Activated CD4-positive, CD25-positive, alpha-beta regulatory T cell treated with anti-CD3 and anti-CD28 coated beads, Interleukin-2, amount 50 U/mL, for 16 hours (primary cell): Measurements from ENCODE around the gene NOP58.
"Not testable (repeated sequence)": the region's sequence is repeated elsewhere in the genome, so short reads cannot be mapped to it uniquely, and the experiment has no call there.

Experiments used
- DNase-seq: peaks from one replicate; pipeline ENCODE4 v3.0.0-alpha.2; 2020; ENCODE audit warnings: low read depth, low spot score

Gene NOP58

DNA sequence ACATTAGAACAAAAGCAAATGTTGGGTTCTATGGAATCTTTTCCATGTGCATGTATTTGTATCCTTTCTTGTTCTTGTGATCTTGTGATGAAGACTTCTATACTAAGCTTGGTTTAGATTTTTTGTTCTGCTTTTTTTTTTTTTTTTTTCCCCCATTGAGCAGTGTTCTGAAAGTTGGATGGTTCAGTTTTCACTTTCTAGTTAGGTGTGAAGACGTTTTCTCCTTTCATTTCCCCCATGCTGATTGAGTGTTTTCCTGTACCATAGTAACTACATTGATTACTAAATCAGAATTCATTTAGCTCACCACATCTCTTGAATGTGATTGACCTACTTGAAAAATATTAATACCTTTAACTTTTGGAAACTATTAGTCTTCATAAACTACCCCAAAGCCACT, 34.1 kb downstream of the NOP58 start:
- no peak for DNase-seq

DNA sequence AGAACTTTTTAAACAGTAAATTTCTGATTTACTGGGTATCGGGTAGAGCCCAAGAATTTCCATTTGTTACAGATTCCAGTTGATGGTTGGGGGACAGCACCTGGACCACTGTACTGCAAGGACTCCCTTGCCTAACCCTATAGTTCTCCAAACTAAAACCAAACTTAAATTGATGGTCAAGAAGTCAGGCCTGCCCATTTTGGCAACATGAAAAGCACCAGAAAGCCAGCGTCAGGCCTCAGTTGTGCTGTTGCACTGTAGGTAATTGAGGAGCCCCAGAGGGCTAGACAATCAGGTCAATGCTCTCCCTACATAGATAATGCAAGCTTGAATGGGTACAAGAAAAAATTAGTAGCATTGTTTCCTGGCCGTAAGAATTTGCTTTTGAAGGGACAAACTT, 40.5 kb downstream of the NOP58 start:
- DNase-seq, result no peak

DNA sequence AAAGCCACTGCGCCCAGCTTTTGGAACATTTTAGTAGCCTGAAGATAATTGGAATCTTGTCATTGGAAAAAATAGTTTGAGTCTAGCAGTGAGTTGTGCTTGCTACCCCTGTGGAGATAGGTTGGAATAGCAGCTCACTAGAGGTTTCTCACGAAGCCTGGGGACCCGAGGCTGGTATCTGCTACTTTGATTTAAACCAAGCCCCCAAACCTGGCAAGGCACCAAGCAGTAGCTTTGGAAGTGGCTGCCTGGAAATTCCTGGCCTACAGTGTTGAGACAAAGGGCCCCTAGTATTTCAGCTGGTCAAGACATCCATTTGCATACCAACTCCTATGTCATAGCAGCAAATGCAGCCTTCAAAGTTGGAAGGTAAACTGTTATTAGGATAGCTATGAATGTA, 42.1 kb downstream of the NOP58 start:
- no peak for DNase-seq

DNA sequence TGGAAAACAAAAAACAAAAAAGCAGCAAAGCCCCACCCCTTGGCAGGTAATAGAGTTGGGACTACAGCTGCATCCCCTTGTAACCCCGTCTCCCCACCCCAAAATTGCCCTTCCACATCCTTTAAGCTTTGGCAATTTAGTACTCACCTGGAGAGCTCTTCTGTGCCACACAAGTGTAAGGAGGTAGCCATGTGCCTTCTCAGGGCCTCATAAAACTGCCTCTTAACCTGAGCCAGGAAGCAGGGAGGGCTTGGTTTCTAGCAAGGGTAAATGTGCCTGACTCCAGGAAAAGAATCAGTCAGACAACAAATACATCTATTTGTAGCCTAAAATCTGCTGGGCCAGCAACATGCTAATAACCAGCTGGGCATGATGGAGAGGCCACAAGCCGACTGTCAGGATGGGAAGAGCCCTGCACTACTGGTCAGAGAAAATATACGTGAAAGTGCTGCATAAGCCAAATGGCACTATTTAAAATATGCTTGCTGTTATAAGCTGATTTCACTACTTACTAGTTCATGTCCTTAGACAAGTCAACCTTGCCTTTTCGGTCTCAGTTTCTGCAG, 46.3 kb downstream of the NOP58 start:
- DNase-seq, result no peak

DNA sequence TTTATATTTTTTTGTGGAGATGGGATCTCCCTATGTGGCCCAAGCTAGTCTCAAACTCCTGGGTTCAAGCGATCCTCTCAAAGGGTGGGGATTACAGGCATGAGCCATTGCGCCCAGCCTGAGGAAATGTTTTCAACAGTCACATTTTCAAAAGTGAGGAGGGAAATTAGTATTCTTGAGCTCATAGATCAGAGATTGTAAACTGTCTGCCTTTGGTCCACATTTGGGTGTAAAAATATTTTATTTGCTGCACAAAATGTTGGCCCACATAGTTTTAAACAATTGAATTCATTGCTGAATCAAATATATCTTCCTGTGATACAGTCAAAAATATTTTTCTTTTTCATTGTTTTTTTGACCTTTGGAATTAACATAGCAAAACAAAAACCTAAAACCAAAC, 48.6 kb downstream of the NOP58 start:
- no peak for DNase-seq

DNA sequence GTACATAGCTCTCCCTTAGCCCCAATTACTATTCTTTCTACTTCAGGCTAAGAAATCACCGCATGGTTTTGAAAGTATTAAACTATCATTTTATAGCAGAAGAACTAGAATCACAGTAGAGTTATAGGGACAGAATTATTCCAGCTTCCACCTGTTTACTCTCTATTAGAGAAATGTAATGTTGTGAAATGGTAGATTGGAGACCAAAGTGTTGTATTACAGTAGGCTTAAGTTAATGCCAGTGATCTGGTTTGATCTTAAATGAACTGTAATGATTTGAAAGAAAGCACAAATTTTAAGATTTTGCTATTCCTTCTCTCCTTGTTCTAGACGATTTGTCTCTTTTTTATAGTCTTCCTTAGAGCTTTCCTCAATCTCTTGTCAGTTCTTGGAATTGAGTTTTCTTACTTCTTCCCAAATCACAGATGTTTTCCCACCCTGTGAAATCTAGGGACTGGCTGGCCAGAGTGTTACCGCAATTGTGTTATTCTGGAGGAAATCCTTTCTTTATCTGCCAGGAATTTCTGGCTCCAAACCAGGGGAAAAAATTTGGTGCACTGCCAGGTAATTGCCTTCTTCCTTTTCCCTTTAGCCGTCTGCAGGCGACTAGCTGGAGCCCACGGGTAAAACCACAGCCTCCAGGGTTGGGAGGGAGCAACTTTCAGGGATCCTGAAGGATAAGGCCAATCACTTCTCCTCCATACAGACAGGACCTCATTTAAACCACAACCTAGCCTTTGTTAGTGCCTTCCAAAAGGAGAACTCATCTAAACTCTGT, 51.7 kb downstream of the NOP58 start:
- no peak for DNase-seq

DNA sequence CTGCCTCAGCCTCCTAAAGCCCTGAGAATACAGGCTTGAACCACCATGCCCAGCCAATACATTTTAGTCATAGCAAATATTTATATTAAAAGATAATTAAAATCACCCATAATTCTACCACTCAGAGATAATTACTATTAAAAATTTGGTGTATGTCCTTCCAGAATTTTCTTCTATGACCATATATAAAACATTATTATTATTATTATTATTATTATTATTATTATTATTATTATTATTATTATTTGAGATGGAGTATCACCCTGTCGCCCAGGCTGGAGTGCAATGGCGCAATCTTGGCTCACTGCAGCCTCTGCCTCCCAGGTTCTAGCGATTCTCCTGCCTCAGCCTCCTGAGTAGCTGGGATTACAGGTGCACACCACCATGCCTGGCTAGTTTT, 54.8 kb downstream of the NOP58 start:
- not testable (repeated sequence) for DNase-seq

DNA sequence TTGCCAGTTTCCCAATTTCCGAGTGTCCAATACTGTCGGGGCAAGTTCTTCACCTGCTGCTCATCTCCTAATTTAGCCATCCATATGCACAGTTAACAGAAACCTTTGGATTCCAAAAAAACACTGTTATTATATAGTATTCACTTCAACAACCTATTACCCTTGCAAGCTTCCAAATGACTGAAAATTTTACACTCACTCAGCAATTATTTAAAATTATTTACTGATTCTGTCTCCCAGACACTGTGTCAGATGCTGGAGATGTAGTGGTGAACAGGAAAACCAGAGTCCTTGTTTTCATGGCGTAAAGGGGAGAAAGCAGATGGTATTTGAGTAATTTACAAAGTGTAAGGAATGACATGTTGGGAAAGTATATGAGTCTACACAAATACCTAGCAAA, 56.9 kb downstream of the NOP58 start:
- DNase-seq, result no peak

DNA sequence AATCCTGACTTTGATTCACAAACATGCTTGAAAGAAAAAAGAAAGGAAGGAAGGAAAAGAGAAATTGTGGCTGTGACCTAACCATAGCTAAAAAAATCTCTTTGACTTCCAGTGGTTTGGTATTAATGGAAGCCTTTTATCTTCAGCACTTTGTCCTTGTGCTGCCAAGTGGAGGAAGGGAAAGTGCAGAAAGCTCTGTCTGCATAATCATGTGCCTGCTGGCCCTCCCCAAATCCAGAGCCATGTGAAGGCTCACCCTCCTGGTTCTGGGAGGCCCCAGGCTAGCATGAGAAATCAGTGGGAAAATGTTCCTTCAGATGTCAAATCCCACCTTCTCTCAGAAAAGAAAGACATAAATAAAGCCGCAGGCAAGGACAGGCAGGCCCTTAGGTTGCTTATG, 62.3 kb downstream of the NOP58 start:
- DNase-seq, result no peak

DNA sequence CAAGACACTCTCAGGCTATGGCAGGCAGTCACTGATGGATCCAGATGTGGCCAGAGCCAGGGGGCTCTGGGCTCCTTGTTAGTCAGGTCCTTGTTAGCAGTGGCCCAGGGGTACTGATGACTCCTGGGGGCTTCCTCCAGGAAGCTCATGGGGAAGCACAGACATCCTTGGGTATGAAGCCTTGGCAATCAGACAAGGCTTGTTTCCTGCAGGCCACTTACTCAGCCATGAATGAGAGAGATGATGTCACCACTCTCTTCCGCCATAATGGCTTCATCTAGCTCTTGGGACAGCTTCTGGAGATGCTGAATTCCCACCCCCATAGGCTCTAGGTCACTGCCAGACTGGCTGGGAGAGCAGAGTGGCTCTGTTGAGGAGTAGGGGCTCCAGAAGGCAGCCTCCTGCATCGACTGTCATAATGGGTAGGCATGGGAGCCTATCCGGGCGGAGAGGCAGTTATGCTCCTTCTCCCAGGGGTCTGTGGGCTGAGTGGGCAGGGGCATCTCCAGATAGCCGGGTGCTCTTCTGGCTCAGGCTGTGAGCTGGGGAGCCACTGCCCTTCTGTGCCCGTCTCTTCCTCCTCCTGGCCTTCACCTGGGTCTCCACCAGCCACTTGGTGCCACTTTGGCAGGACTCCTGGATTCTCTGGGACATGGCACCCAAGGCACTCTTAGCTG, 70.4 kb downstream of the NOP58 start:
- DNase-seq, result no peak

DNA sequence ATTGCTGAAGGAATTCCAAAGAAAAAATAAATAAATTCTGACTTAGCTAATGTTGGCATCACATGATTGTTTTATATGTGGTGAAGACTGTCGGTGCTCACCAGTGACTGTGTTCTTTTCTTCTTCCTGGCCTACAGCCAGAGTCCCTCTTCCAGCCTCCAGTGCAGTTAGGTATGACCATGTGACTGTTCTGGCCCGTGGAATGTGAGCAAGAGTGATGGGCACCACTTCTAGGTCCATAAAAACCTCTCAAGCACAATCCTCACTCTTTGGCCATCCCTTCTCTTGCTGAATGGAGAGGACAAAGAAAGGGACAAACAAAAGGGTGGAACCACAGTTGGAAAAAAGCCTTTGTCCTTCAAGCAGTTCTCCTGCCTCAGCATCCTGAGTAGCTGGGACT, 71.6 kb downstream of the NOP58 start:
- no peak for DNase-seq

DNA sequence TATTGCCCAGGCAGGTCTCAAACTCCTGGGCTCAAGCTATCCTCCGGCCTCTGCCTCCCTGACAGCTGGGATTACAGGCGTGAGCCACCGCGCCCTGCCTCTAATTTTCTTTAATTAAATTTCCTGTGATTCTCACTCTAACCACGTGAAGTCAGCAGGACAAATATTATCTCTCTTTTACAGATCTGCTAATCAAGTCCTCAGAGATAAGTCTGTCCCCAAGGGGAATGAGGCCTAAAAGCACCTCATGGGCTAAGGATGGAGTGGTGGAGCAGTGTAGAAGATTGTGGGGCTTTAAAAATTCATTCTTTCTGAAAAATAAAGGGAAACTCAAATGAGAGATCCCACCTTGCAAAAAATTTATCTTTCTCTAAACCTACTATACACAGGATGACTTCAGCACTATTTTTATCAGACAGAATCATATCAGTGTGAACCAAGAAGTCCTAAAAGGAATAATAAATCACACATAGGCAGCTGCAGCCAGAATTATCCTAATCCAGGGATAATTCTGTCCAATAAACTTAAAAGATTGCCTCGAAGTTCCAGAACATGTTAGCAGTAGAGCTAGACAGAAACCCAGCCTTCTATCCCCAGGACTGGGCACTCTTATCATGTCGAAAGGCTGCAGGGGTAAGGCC, 72.3 kb downstream of the NOP58 start:
- no peak for DNase-seq

DNA sequence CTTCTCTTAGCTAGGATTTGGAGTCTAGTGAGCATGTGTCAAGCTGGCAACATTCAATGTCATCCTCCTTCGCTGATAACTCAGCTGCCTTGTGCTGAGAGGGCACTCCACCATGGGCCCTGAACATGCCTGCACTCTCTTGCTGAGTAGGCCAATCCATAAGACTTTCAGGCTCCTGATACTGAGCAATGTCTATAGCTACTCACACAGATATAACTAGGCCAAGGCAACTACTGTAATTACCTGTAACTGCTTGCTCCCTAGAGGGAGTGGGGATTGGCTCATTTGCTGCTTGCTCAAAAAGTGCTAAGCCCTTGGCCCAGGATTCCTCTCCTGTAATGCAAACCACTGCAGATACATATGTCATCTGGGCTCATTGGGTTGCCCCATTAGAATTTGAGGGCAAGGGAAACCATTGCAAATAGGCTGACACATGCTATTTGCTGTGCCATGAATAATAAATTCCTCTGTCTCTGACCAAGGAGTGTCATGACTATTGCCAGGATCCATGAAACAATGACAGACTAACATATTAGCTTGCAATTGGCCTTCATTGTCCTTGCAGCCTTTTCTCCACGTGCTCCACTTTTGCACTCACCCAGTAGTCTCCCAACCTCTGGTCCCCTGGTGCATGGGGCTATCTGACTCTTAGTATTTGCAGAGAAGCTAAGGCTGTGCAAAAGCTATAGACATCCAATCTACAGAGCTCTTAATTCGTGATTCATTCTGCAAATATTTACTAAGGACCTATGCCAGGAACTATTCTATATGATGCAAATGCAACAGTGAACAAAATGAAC, 73.7 kb downstream of the NOP58 start:
- no peak for DNase-seq

DNA sequence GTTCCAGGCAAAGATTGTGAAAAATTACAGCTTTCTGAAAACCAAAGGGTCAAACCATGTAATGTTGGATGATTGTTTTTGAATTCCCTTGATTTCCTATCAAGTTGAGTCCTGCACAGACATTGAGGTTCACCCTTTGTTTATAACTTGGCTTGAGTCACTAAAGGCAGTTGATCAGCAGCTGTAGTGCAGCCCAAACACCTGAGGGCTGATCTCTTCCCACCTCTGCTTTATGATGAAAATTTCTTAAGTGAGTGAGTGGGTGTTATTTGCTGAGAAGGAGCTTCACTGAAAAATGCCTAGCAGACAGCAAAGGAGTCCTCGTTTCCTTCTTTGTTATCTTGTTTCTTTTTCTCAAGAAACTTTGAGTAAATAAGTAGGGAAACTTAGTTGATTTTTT, 78.6 kb downstream of the NOP58 start:
- DNase-seq, result no peak

DNA sequence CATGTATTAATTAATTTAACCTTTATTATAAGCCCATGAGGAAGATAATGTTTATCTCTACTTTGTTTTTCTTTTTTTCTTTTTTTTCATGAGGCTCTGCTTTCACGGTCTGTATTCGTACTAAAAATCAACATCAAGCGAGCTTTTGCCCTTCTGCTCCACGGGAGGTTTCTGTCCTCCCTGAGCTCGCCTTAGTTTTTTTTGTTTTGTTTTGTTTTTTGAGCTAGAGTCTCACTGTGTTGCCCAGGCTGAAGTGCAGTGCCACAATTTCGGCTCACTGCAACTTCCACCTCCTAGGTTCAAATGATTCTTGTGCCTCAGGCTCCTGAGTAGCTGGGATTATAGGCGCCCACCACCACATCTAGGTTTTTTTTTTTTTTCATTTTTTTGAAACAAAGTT, 80.6 kb downstream of the NOP58 start:
- no peak for DNase-seq
